HG03196 (cell line): Measurements from ENCODE around the gene NAALADL2.

Source experiments
- ATAC-seq: cut with Tn5 transposase; IDR thresholded peaks from one replicate; pipeline ENCODE4 v1.9.1; 2021; ENCODE audit not compliant: unreplicated experiment

NAALADL2 gene

DNA sequence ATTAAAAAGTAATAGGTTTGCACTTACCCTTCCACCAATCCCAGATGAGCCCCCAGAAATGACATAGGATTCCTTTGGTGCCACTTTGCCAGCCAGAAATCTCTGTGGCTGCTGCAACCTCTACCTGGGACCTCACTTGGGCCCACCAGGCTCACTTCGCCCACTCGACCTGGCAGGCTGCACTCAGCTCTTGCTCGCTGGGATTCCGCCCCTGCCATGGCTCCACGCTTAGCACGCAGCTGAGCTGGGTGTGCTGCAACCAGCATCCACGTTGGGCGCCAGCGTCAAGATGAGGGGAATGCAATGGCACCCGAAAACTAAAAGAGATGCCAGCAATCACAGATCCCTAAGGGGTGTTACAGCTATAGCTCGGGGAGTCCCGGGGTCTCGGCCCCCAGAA is 761.0 kb downstream of the NAALADL2 start:
- ATAC-seq: no peak

DNA sequence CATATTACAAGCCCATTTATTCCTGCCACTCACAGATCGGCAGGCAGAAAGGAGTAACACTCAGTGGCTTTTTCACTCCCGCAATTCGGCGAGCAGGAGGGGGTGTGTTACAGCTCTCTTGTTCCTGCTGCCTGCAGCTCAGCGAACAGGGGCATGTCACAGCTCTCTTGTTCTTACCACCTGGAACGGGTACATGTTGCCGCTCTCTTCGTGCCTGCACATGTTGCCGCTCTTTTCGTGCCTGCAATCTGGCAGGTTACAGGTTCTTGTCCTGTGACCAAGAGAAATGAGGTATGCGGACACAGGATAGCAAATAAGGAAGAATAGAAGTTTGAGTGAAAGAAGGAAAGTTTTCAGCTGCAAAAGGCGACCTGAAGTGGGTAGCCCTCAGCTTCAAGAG is 761.4 kb downstream of the NAALADL2 start:
- no peak for ATAC-seq

DNA sequence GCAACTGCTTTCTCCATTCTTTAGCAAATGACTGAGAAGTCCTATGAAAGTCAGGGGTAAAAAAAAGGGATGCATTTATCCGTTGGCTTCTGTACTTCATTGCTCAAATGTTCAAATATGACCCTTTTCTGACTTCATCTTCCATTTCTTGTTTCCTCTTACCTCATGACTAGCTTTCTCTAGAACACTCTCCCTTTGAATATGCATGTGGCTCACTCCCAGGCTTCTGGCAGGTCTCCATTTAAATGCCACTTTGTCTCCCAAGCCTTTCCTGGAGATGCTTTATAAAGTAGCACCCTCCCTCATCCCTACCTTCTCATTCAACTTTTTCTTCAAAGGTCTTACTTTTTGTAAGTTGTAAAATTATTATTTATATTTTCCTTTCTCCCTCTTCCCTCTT is 781.8 kb downstream of the NAALADL2 start:
- no peak for ATAC-seq

DNA sequence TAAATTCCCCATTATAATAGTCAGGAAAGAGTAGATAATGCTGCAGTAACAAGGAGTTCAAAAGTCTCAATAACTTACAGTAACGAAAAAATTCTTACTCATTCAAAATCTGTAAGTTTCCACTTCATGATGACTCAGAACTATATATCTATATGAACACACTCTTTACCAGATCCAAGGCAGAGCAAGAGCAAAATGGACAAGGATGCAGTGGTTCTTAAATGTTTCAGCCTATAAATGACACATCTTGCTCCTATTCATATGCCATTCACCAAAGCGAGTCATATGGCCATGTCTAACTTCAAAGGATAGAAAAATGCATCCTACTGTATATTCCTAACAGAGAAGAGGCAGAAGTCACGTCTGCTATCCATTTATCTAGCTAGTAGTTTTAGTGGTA is 787.7 kb downstream of the NAALADL2 start:
- no peak for ATAC-seq

DNA sequence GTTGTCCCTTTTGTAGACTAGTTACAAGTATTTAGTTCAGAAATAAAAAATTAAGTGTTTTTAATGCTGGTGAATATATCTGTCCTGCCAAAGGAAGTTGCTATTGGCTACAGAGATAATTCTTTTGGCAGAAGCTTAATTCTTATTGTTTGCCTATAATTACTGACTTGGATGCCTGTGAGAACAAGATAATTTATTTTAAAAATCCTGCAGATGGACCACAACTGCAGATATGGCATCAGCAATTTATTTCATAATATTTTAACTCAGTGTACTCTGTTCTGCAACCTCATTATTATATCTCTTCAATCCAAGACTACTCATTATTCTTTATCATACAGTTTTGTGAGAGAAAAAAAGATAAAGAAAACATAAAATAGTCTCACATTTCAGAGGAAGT is 789.8 kb downstream of the NAALADL2 start:
- no peak for ATAC-seq

DNA sequence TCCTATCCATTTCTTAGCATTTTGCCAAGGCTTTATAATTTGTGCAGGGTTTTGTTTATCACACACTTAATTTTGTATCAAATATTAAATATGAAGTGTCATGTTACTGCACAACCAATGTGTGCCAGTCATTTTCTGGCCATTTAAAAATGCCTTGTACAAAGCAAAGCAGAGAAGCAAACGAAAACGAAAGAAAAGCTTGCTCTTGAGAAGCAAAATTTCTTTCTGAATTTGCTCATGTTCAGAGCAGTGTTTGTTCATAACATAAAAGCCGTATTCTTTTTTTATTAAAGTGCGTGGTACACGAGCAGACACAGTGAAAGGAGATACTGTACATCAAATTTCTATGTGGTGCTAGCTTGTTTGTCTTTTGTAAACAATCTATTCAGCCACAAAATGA is 792.6 kb downstream of the NAALADL2 start:
- ATAC-seq: no peak

DNA sequence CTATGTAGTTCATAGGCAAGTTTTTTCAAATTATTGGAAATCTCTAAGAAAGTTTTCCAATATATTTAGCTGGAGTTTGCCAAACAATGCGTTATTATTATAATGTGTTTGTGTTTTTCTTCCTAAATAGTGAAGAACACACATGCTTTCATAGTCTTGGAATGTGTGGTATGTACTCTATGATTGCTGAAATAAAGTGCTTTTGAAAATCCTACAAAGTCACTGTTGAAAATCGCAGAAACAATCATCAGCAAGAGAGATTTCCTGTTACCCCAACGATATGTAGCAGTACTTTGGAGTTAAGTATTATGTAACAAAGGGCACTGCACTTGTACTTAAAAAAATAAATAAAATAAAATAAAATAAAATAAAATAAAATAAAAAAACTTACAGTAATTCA is 796.2 kb downstream of the NAALADL2 start:
- no peak for ATAC-seq

DNA sequence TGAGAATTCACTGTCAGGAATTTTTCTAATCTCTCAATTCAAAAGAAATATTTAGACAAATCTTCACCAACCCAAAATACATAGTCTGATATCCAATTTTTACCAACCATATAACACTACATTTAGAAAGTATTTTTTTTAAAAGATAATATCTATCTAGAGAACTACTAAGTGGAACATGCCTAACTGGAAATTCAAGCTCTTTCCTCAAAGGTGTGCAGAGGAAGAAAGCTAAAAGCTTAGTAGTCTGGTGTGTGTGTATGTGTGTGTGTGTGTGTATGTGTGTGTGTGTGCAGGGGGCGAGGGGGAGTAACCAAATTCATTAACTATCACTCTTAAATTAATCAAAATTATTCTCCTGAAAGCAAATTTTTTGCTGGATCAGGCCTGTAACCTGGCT is 797.3 kb downstream of the NAALADL2 start:
- ATAC-seq: no peak

DNA sequence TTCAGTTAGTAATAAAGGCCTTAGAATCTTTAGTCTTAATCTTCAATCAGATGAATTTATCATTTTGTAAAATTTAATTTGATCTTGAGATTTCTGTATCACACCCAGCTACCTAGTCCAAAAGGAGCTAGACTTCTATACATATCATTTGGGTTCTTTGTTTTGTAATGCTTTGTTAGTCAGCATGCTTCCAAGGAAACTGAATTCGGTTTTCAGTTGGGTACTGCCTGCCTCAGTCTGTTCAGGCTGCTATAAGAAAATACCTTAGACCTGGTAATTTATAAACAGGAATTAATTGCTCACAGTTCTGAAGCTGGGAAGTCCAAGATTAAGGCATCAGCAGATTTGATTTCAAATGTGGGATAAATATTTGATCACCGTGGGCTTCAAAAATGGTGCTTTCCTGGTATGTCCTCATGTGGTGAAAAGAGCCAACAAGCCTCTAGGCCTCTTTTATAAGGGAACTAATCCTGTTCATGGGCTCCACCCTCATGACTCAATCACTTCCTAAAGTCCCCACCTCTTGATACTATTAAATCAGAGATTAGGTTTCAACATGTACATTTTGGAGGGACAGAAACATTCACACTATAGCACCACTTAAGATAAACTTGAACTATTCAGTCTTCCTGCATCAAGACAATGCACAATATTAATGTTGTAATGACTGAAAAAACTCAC is 800.7 kb downstream of the NAALADL2 start:
- ATAC-seq: no peak

DNA sequence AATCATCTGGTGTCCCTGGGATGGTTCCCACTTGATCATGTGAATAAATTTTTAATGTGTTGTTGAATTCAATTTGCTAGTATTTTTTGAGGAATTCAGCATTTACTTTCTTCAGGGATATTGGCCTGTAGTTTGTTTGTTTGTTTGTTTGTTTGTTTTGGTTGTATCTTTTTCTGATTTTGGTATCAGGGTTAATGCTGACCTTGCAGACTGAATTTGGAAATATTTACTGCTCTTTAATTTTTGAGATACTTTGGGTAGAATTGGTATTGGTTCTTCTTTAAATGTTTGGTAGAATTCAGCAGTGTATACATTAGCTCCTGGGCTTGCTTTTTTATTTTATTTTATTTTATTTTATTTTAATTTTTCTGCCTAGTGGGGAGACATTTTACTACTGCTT is 803.7 kb downstream of the NAALADL2 start:
- no peak for ATAC-seq

DNA sequence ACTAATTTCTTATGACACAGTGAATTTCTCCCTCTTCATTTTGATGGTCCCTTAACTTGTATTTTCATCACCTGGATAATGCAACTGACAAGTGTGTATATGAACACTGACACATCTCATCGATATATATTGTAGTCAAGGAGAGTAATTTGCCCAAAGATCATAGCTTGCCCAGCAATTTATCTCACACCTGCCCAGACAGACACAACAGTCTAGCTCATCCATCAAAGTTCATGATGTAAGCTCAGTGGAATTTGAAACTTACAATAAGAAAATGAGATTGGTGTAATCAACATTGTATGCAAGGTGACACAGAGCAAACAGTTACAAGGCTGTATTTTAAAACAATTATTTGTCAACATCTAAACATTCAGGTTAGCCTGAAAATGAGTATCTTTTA is 805.8 kb downstream of the NAALADL2 start:
- ATAC-seq: no peak

DNA sequence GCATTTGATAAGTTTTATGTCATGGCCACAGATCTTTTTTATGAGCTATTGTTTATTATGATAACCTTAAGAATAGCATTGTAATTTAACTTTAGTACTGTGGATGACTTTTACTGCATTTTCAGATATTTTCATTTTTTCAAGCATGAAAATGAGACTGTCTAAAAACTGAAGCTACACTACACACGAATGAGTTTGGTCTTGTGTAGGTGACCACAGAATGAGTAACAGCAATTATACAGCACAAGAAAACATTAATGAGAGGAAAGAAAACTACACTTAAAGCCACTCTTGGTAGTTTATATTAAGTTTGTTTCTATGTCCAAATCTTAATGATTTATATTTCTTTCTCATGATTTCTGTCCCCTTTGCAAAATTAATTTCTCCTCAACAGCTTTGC is 809.2 kb downstream of the NAALADL2 start:
- ATAC-seq: no peak

DNA sequence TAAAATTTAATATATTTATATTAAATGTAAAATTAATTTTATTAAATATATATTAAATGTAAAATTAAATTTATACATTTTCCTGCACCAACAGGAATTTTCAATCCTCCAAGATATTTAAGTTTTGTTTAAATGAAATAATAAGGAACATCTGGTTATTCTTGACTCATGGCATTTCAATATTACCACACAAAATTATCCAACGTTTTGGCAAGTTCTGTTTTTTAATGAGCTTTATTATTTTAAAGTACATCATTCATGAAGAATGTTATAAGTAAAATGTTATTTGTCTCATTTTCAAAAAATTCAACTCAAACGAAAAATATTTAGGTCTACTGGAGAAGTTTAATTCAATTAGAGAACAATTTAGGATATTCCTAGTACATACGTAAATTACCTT is 811.4 kb downstream of the NAALADL2 start:
- no peak for ATAC-seq

DNA sequence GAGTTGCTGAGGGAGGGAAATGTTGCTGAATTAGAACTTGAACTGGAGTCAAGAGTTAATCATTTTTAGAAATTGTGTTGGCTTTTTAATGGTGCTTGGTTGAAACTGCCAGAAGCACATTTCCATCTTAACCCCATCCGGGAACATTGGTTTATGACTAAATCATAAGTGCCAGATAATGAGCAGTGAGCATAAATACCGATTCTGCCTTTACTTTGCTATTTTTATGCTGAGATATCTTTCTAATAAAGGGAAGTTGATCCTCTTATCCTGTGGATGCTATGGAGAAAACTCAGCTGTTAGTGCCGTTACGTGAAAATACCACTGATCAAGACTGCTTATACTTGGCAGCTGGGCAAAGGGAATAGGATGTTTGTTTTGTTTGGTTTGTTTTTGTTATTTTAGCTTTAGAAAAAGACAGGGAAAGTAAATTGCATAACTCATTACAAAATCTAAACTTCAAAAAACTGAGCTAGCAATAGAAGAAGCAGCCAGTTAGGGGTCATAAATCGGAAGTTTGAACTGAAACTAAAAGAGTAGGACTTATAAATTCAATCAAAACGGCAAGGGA is 813.1 kb downstream of the NAALADL2 start:
- no peak for ATAC-seq

DNA sequence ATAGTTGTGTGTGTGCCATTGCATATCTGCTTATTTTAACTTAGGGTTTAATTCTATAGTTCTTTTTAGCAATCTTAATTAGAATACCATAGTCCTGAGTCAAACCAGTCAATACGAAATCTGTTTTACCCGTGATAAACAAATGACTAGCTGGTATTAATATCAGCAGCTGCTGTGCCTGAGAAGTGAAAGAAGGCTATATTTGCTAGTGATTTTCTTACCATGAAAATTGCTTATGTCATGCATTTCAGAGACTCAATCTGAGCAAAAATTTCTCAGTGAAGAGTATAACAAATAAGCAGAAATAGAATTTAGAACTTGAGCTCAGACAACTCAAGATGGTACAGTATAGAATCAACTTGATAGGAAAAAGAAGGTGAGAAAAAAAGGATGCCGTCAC is 820.4 kb downstream of the NAALADL2 start:
- no peak for ATAC-seq

DNA sequence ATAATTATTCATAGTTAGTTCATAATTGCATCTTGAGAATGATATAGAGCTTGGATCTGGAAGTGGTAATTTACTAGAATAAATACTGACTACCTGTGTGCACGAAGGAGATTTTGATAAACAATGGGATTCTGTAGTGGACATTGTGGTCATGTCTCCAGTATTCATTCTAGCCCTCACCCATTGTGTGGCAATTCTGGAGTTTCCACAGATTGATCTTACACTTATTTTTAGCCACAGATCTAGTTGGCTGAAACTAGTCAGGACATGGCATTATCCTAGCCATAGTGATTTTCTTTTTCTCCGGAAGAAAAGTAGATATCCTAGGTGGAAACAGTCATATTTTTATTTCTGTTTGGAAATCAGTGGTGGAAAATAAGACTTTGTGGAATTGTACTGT is 833.1 kb downstream of the NAALADL2 start:
- no peak for ATAC-seq

DNA sequence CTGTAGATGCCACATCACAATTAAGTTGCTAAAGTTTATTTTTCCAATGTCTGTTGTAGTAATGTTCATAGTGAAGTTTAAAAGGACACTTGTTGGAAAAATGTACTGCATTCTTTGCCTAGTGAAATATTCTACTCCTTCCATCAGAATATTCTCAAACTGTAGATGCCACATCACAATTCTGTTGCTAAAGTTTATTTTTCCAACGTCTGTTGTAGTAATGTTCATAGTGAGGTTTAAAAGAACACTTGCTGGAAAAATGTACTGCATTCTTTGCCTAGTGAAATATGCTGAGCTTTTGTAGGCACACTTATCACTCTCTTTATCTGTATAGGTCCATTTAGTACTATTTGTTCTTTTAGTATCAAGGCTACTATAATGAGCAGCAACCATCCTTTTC is 836.1 kb downstream of the NAALADL2 start:
- ATAC-seq: no peak

DNA sequence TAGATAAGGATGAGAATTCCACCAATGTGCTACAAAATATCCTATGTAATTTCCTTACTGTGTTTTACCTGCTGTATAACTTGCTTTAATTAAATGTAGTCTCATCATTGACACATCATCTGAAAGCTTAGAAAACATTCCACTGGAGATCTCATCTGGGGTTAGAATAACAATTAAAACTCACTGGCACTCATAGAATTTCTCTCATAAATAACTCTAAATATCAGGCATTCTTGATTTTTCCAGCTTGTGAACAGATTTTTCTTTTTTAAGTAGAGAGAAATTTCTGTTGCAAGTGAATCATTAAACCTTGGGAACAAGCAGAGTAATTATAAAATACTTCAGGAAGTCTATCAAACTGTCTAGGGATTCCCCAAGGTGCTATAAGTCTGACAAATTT is 843.8 kb downstream of the NAALADL2 start:
- ATAC-seq: no peak

DNA sequence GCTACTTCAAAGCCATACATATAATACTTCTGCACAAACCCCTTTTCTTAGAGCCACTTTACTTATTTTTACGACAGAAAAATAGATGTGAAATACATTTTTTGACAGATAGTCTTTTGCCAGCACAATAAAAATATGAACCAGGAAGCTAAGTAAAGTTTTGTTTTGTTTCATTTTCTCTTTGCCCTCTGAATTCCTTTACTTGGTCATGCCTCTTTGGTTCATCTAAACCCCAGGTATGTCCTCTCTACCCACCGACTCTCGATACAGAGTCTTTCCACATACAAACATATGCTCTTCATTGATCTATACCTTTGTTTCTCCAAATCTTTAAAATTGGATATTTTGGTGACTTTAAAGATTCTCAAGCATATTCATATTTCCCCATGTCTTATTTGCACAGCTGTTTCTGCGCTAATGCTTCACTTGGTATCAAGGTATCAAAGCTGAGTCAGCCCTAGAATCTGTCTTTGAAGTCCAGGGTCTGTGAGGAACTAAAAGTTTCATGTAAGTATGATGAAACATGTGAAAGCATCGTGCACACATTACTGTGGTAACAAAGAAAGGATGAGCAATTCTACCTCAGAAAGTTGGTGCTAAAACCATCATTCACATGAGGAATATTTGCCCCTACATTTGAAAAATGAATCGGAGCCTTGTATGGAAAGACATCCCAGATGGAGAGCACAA is 845.4 kb downstream of the NAALADL2 start:
- no peak for ATAC-seq

DNA sequence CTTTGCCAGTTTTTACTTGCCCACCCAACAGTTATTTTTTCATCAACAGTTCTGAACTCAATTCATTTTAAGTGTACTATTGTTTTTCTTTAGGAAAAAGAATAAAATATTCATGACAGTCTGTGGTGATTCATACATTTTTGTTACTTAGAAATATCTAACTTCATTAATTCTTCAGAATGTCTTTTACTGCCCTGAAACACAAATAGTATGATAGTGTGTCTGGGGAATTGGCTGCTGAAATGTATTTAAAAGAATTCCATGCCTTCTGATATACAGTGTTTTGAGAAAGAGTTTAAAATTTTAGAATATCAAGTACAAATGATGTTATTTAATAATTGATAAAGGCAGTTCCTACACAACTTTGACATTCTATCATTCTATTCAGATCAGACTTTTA is 854.1 kb downstream of the NAALADL2 start:
- ATAC-seq: no peak

DNA sequence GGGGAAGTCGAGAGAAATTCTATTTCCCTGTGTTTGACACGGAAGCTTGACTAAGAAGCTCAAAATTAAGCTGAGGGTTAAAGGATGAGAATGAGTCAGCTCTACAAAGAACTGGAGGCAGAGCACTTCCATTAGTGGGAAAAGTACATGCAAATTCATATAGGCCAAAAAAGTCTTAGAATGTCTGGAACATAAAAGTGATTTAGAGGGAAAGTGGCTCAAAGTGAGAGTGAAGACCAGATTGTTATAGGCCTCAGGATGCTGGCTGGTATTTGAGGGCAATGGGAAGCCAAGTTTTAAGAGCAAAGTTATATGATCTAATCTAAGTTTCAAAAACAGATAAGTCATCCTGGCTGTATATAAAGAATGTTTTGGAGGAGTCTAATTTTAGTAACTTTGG is 857.3 kb downstream of the NAALADL2 start:
- no peak for ATAC-seq

DNA sequence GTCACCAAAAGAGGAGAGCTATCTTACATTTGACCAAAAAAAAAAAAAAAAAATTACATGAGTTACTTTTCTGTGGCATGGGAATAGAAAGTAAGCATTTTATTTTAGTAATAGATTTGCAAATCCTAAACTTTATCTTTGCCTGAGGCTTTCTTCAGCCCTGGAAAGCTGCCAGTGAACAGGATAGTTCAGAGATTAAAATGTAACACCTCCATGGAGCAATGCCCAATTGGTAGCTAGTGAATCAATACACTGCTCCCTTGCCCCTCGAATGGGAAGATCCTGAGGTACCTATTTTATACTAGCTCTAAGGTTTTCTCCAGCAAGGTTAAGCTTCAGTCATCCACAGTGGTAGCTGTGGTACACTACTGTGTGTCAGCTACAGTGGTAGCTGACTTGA is 867.1 kb downstream of the NAALADL2 start:
- no peak for ATAC-seq

DNA sequence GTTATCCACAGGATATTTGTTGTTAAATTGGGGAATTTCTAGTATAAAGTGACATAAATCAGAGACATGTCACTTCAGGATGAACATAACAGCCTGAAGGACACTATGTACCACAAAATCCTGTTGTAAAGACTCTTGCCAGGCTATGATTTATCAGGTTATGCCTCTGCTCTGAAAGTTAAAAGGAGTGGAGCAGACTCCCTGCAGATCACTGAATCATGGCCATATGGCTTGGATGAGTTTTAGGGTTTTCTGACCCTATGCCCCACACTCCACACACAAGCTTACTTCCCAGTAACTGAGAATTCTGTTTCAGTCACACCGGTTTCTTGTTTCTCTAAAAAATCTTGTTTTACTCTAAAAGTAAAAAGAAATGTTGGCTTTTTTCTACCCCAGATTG is 869.4 kb downstream of the NAALADL2 start:
- no peak for ATAC-seq
